Endothelial cell of umbilical vein (primary cell): ENCODE results near the gene STARD3NL. TPM values are rescaled to one million over a fixed set of nuclear protein-coding genes. Genes with fewer than 3 reads are reported as not detected.

Experiments used
- BruUV-seq: library from RNA; stranded (reverse); fragments of 400-500 nt; replicated peaks from 2 replicates; lab custom pipeline; 2021; lab: Mats Ljungman, UMichigan
- CTCF ChIA-PET: fragments of 300-600, 350-600 bp; sonication (Branson Sonifier 250); formaldehyde crosslinking; loops from one replicate; lab custom pipeline; 2021; ENCODE audit warnings: antibody characterized with exemption, inconsistent platforms; lab: Charles Lee
- POLR2A ChIA-PET: fragments of 300-600, 350-600 bp; sonication (Branson Sonifier 250); formaldehyde crosslinking; loops from one replicate; lab custom pipeline; 2021; ENCODE audit warnings: antibody characterized with exemption, inconsistent platforms; lab: Charles Lee
- DNase-seq: peaks from one replicate; pipeline ENCODE4 v3.0.0-alpha.2; 2011; ENCODE audit warnings: low read depth, low spot score
- FAIRE-seq: peaks from 2 replicates; lab custom pipeline; 2011; peaks lifted over from hg19 to GRCh38; lab: Jason Lieb, UNC
- H2AFZ ChIP-seq: 2 replicates; pipeline ENCODE4 v1.6.0; 2012; ENCODE audit warnings: low read depth, low read length, control low read depth, inconsistent platforms
- H3K27ac ChIP-seq: 2 replicates; pipeline ENCODE4 v1.5.1; 2011; ENCODE audit warnings: low read depth, mild to moderate bottlenecking, control low read depth, low read length, moderate library complexity; ENCODE audit not compliant: insufficient read depth
- H3K27me3 ChIP-seq, 2 experiments: 2 replicates each; pipeline versions ENCODE4 v1.6.0 to v1.6.1; 2011; ENCODE audit warnings: low read length in 2 of 2, mixed read lengths in 1 of 2; ENCODE audit not compliant: control insufficient read depth in 2 of 2, insufficient read depth in 2 of 2
- H3K36me3 ChIP-seq, 2 experiments: 2 replicates in 1 of 2; 3 replicates in 1 of 2; pipeline ENCODE4 v1.5.1; 2011; ENCODE audit warnings: low read length in 2 of 2, mild to moderate bottlenecking in 1 of 2, moderate library complexity in 1 of 2; ENCODE audit not compliant: control insufficient read depth in 2 of 2, insufficient read depth in 2 of 2; ENCODE audit errors: extremely low read depth in 1 of 2
- H3K4me1 ChIP-seq: 3 replicates; pipeline ENCODE4 v1.5.1; 2011; ENCODE audit warnings: mild to moderate bottlenecking, low read length; ENCODE audit not compliant: control insufficient read depth, insufficient read depth; ENCODE audit errors: extremely low read depth
- H3K4me2 ChIP-seq: 2 replicates; pipeline ENCODE4 v1.6.1; 2011; ENCODE audit warnings: low read length, control low read depth, mixed read lengths; ENCODE audit not compliant: insufficient read depth
- H3K4me3 ChIP-seq, 3 experiments: fragments of 200-600 bp in 1 of 3; sonication (generic), shearing (Covaris generic) in 1 of 3; replicated peaks in 1 of 3; 2 replicates each; pipeline ENCODE4 v1.5.1; 2011 to 2016; ENCODE audit warnings: control low read depth in 3 of 3, low read length in 3 of 3, mild to moderate bottlenecking in 2 of 3, inconsistent platforms in 1 of 3, low read depth in 1 of 3, moderate library complexity in 1 of 3; ENCODE audit not compliant: insufficient read depth in 1 of 3
- H3K79me2 ChIP-seq: 2 replicates; pipeline ENCODE4 v1.6.0; 2012; ENCODE audit warnings: low read length, inconsistent platforms; ENCODE audit not compliant: control insufficient read depth, insufficient read depth
- H3K9ac ChIP-seq: replicated peaks from 2 replicates; pipeline ENCODE3; 2011; ENCODE audit warnings: low read length, control low read depth; ENCODE audit not compliant: insufficient read depth; ENCODE audit errors: extremely low read depth
- H3K9me1 ChIP-seq: replicated peaks from 3 replicates; pipeline ENCODE4 v1.6.0; 2011; ENCODE audit warnings: mild to moderate bottlenecking, low read length; ENCODE audit not compliant: control insufficient read depth, insufficient read depth; ENCODE audit errors: extremely low read depth
- H3K9me3 ChIP-seq: replicated peaks from 2 replicates; pipeline ENCODE4 v1.5.1; 2012; ENCODE audit warnings: low read length, inconsistent platforms; ENCODE audit not compliant: control insufficient read depth, insufficient read depth
- H4K20me1 ChIP-seq: replicated peaks from 2 replicates; pipeline ENCODE3; 2011; ENCODE audit warnings: mild to moderate bottlenecking, low read length; ENCODE audit not compliant: control insufficient read depth, insufficient read depth; ENCODE audit errors: extremely low read depth
- EZH2 ChIP-seq: IDR thresholded peaks from 2 replicates; pipeline ENCODE4 v1.6.1; 2012; ENCODE audit warnings: borderline replicate concordance, low read depth, mild to moderate bottlenecking, moderate library complexity, low read length, inconsistent platforms; ENCODE audit not compliant: severe bottlenecking
- FOS ChIP-seq: IDR thresholded peaks from 2 replicates; pipeline ENCODE4 v1.6.1; 2011; ENCODE audit warnings: mild to moderate bottlenecking, low read length, moderate library complexity, borderline replicate concordance; ENCODE audit not compliant: insufficient read depth
- GATA2 ChIP-seq: IDR thresholded peaks from 2 replicates; pipeline ENCODE4 v1.7.0; 2011; ENCODE audit warnings: low read depth, mild to moderate bottlenecking, moderate library complexity, mixed read lengths, low read length; ENCODE audit not compliant: insufficient read length, insufficient read depth
- JUN ChIP-seq: IDR thresholded peaks from 2 replicates; pipeline ENCODE4 v1.6.1; 2011; ENCODE audit warnings: borderline replicate concordance, low read depth; ENCODE audit not compliant: insufficient read length, insufficient read depth
- MYC ChIP-seq: IDR thresholded peaks from one replicate; pipeline ENCODE4 v1.6.1; 2011; ENCODE audit warnings: mild to moderate bottlenecking, low read depth, low read length
- POLR2A ChIP-seq: IDR thresholded peaks from 2 replicates; pipeline ENCODE4 v1.6.1; 2012; ENCODE audit warnings: low read depth, mild to moderate bottlenecking, control low read depth, low read length
- POLR2AphosphoS5 ChIP-seq: IDR thresholded peaks from 2 replicates; pipeline ENCODE4 v1.6.1; 2012; ENCODE audit warnings: low read depth, mild to moderate bottlenecking, control low read depth, low read length, moderate library complexity; ENCODE audit not compliant: insufficient read depth
- dilution Hi-C: fragments of 300-500 bp; cut with MboI; formaldehyde crosslinking; loops from one replicate; pipeline ENCODE4 v1.15.0; 2019; ENCODE audit warnings: low sequenced_read_pairs; ENCODE audit not compliant: extremely low pct_ligation_motif_present
- intact Hi-C: fragments of 100-400 bp; cut with micrococcal nuclease; formaldehyde crosslinking; loops from one replicate; pipeline ENCODE4 v1.10.0; 2022
- polyA plus RNA-seq, 4 experiments: library from polyadenylated mRNA; depleted of rRNA in 3 of 4; stranded (reverse) in 3 of 4; unstranded in 1 of 4; fragments of >200 nt; gene quantifications; 2 replicates each; pipeline versions ENCODE4 v1.2.1 to v1.2.3, GENCODE V29; 2011 to 2012; ENCODE audit warnings: missing spikeins in 1 of 4
- total RNA-seq: library from RNA; stranded (reverse); gene quantifications from 2 replicates; pipeline ENCODE4 v1.2.3, GENCODE V29; 2021
- TF ChIP-seq, protein P1 (sequence below), 2 donors: IDR thresholded peaks; 1 replicate in 1 of 2; 2 replicates in 1 of 2; pipeline ENCODE4 v1.5.1; 2011; ENCODE audit warnings: low read length in 2 of 2, mild to moderate bottlenecking in 2 of 2, moderate library complexity in 2 of 2, control low read depth in 1 of 2, inconsistent platforms in 1 of 2, low read depth in 1 of 2; ENCODE audit not compliant: insufficient read depth in 1 of 2; ENCODE audit errors: extremely low read depth in 1 of 2
- TF ChIP-seq, protein P2 (sequence below): IDR thresholded peaks from 2 replicates; pipeline ENCODE4 v1.6.1; 2011; ENCODE audit not compliant: insufficient read depth, insufficient read length

Gene STARD3NL
- total and polyA plus RNA-seq, 2 donors (not counting 3 experiments of a cell fraction or from before 2014, with no cell fraction given): 52.8 to 73.6 TPM

DNA sequence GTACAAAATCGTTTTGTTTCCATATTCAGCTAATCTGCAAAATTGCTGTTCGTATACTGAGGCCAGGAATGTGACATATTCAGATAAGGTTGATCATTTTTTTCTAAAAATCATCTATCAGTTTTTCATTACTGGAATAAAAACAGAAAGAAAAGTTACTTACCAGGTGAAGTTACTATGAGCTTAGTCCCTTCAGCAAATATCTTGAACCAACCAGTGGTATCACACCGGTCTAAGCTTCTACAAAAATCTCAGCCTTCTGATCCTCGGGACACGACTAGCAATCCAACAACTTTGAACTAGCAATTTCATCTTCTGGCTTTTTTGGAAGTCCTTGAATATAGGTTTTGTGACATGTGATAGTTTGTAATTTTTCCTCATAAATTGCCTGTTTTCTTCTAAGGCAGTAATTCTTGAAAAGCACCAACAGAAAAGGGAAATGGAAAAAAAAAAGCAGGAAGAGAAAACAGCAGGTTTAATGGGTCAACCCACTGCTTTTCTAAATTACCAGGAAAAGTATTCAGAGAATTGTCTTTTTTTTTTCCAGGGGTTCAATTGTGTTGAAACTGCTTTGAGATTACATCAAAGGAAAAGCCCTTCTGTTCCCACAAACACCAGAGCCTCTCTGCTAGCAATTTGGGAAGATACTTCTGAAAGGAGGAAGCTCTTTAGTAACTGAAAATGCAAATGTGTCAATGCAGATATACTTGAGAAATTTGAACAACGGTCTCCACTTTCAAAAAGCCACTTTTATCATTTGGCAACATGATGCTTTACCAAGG lies 98.2 kb downstream of the STARD3NL start:
- intact Hi-C loops: no loop called here
- no peaks in the 10 kb centered on the region for H3K9me3 ChIP-seq
- DNase-seq: no peak
- H4K20me1 ChIP-seq: no peaks in the 10 kb centered on the region
- no peak overlapping the region for H3K9ac ChIP-seq
- H3K4me1 ChIP-seq: no peaks in the 10 kb centered on the region
- POLR2A ChIA-PET: no interaction called here
- H3K9me1 ChIP-seq: no peaks in the 10 kb centered on the region
- no peak overlapping the region for H2AFZ ChIP-seq
- no peak for TF ChIP-seq EZH2
- no peak for TF ChIP-seq GATA2
- H3K27me3 ChIP-seq: peaks cover 0 to 3% of the 10 kb centered on the region in 2 experiments
- H3K36me3 ChIP-seq: no peaks in the 10 kb centered on the region
- dilution Hi-C loops: no loop called here
- H3K4me2 ChIP-seq: no peak overlapping the region
- BruUV-seq: no TSS peak
- CTCF ChIA-PET: interaction anchor here (0.6 to 1.8 kb wide), 3 partner anchors 59 to 114 kb away, joined by 3 to 4 read pairs (median 3); no protein-coding TSS in a partner anchor
- H3K79me2 ChIP-seq: no peaks in the 10 kb centered on the region
- no peak for FAIRE-seq
- H3K4me3 ChIP-seq: no peak overlapping the region
- no peak overlapping the region for H3K27ac ChIP-seq

DNA sequence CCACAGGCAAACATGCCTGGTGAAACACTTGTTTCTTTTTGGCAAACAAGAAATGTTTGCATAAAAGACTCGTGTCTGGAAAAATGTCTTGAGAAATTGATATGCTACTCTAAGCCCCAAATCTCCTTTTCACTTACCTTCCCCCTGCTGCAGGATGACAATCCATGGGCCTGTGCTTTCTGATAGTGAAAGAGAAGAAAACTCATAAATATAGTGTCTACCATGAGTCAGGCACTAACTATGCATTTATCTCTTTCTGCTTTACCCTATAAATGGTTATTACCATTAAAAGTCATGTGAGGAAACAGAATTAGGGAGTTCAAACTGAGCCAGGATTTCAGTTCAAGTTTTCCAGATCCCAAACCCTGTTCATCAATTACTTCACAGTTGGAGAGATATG lies 102.0 kb downstream of the STARD3NL start:
- TF ChIP-seq POLR2AphosphoS5 (no peak), EZH2 (no peak), GATA2 (no peak), POLR2A (no peak), JUN (no peak), FOS (no peak), MYC (no peak)
- TF ChIP-seq, protein P1, sequence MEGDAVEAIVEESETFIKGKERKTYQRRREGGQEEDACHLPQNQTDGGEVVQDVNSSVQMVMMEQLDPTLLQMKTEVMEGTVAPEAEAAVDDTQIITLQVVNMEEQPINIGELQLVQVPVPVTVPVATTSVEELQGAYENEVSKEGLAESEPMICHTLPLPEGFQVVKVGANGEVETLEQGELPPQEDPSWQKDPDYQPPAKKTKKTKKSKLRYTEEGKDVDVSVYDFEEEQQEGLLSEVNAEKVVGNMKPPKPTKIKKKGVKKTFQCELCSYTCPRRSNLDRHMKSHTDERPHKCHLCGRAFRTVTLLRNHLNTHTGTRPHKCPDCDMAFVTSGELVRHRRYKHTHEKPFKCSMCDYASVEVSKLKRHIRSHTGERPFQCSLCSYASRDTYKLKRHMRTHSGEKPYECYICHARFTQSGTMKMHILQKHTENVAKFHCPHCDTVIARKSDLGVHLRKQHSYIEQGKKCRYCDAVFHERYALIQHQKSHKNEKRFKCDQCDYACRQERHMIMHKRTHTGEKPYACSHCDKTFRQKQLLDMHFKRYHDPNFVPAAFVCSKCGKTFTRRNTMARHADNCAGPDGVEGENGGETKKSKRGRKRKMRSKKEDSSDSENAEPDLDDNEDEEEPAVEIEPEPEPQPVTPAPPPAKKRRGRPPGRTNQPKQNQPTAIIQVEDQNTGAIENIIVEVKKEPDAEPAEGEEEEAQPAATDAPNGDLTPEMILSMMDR (IDR thresholded peaks at IDR 0.05; ENCODE audit: extremely low read depth in 1 of 2, insufficient read depth in 1 of 2, low read depth in 1 of 2, low read length in 2 of 2): no peak
- TF ChIP-seq, protein P2, sequence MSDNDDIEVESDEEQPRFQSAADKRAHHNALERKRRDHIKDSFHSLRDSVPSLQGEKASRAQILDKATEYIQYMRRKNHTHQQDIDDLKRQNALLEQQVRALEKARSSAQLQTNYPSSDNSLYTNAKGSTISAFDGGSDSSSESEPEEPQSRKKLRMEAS: no peak
- no peaks in the 10 kb centered on the region for H3K36me3 ChIP-seq
- no peaks in the 10 kb centered on the region for H3K9me1 ChIP-seq
- no peaks in the 10 kb centered on the region for H3K79me2 ChIP-seq
- no peak overlapping the region for H2AFZ ChIP-seq
- BruUV-seq: no TSS peak
- DNase-seq (no peak), FAIRE-seq (no peak)
- no peak overlapping the region for H3K4me3 ChIP-seq
- H3K27me3 ChIP-seq: peaks cover 3% of the 10 kb centered on the region in 2 experiments
- no peak overlapping the region for H3K4me2 ChIP-seq
- POLR2A ChIA-PET: no interaction called here
- H3K9ac ChIP-seq: no peak overlapping the region
- intact Hi-C loops: no loop called here
- no peaks in the 10 kb centered on the region for H3K4me1 ChIP-seq
- CTCF ChIA-PET: no interaction called here
- dilution Hi-C loops: no loop called here
- no peak overlapping the region for H3K27ac ChIP-seq
- H4K20me1 ChIP-seq: no peaks in the 10 kb centered on the region
- no peaks in the 10 kb centered on the region for H3K9me3 ChIP-seq
